NCI-H1694 (cell line): ENCODE measurements around the gene BBS10.
A peak's percentile ranks its signal among the peaks of the same experiment; 100 is the strongest.
"Not testable (repeated sequence)": the region's sequence is repeated elsewhere in the genome, so short reads cannot be mapped to it uniquely, and the experiment has no call there.

Experiments used
- DNase-seq: peaks from one replicate; lab custom pipeline; 2025; lab: John Stamatoyannopoulos, UW

The BBS10 gene

GRCh38 chr12:76348079-76348901 is at the start of gene BBS10:
BBS10 (minus strand) TSS chr12:76348415; CDS start chr12:76348358, 57 bp downstream.
- DNase-seq: peak; percentile 79

- DNase-seq: no peak
Observed at GRCh38 chr12:76391461-76391860, 43.2 kb upstream of the BBS10 start.

- DNase-seq: no peak
Observed at GRCh38 chr12:76387614-76388013, 39.4 kb upstream of the BBS10 start.

- DNase-seq: no peak
Observed at GRCh38 chr12:76384560-76384959, 36.3 kb upstream of the BBS10 start.

- DNase-seq: no peak
Observed at GRCh38 chr12:76383988-76384387, 35.8 kb upstream of the BBS10 start.

- no peak for DNase-seq
Observed at GRCh38 chr12:76379261-76379660, 31.0 kb upstream of the BBS10 start.

GRCh38 chr12:76376876-76377275 is 28.7 kb upstream of the BBS10 start:
- not testable (repeated sequence) for DNase-seq

- DNase-seq: no peak
Observed at GRCh38 chr12:76375939-76376338, 27.7 kb upstream of the BBS10 start.

- no peak for DNase-seq
Observed at GRCh38 chr12:76375470-76375869, 27.3 kb upstream of the BBS10 start.

- no peak for DNase-seq
Observed at GRCh38 chr12:76374386-76375020, 26.3 kb upstream of the BBS10 start.

GRCh38 chr12:76368230-76368629 is 20.0 kb upstream of the BBS10 start:
- no peak for DNase-seq

- no peak for DNase-seq
Observed at GRCh38 chr12:76366163-76366562, 17.9 kb upstream of the BBS10 start.

GRCh38 chr12:76364131-76364530 is 15.9 kb upstream of the BBS10 start:
- not testable (repeated sequence) for DNase-seq

GRCh38 chr12:76360316-76360715 is 12.1 kb upstream of the BBS10 start:
- no peak for DNase-seq

- no peak for DNase-seq
Observed at GRCh38 chr12:76356071-76356470, 7.9 kb upstream of the BBS10 start.

- peak; percentile 55 for DNase-seq
Observed at GRCh38 chr12:76346798-76347420, 1.3 kb downstream of the BBS10 start.

- DNase-seq: no peak
Observed at GRCh38 chr12:76346236-76346635, 2.0 kb downstream of the BBS10 start.

- DNase-seq: no peak
Observed at GRCh38 chr12:76345569-76345968, 2.6 kb downstream of the BBS10 start.

GRCh38 chr12:76341436-76342030 is 6.7 kb downstream of the BBS10 start:
- no peak for DNase-seq

GRCh38 chr12:76340680-76341435 is 7.4 kb downstream of the BBS10 start:
- DNase-seq: no peak

GRCh38 chr12:76337583-76337982 is 10.6 kb downstream of the BBS10 start:
- no peak for DNase-seq

- DNase-seq: no peak
Observed at GRCh38 chr12:76332606-76333005, 15.6 kb downstream of the BBS10 start.
